ENCODE data around the gene CAMSAP1. TPM values are rescaled to one million over a fixed set of nuclear protein-coding genes. Genes with fewer than 3 reads are reported as not detected.

CAMSAP1 gene
- total RNA-seq, 1 donor from 2014 or later = 25.2 TPM

- intact Hi-C loops (cut with micrococcal nuclease) = no loop called here
Observed at GRCh38 chr9:135817951-135818717, 89.2 kb downstream of the CAMSAP1 start.

- intact Hi-C loops (cut with micrococcal nuclease) = no loop called here
Observed at GRCh38 chr9:135816651-135816970, 90.7 kb downstream of the CAMSAP1 start.

GRCh38 chr9:135815830-135816650, 91.3 kb downstream of the CAMSAP1 start:
- intact Hi-C loops (cut with micrococcal nuclease) = no loop called here

GRCh38 chr9:135815413-135815812, 91.9 kb downstream of the CAMSAP1 start:
- intact Hi-C loops (cut with micrococcal nuclease) = no loop called here

- intact Hi-C loops (cut with micrococcal nuclease) = no loop called here
Observed at GRCh38 chr9:135814421-135815095, 92.8 kb downstream of the CAMSAP1 start.

- intact Hi-C loops (cut with micrococcal nuclease) = no loop called here
Observed at GRCh38 chr9:135813671-135814290, 93.6 kb downstream of the CAMSAP1 start.

GRCh38 chr9:135812961-135813360, 94.4 kb downstream of the CAMSAP1 start:
- intact Hi-C loops (cut with micrococcal nuclease) = no loop called here

GRCh38 chr9:135811801-135812200, 95.5 kb downstream of the CAMSAP1 start:
- intact Hi-C loops (cut with micrococcal nuclease) = no loop called here

- intact Hi-C loops (cut with micrococcal nuclease) = no loop called here
Observed at GRCh38 chr9:135810806-135811575, 96.4 kb downstream of the CAMSAP1 start.

- intact Hi-C loops (cut with micrococcal nuclease) = no loop called here
Observed at GRCh38 chr9:135809166-135809565, 98.2 kb downstream of the CAMSAP1 start.

GRCh38 chr9:135805422-135806022, 101.8 kb downstream of the CAMSAP1 start:
- intact Hi-C loops (cut with micrococcal nuclease) = no loop called here

- intact Hi-C loops (cut with micrococcal nuclease) = no loop called here
Observed at GRCh38 chr9:135804581-135805421, 102.5 kb downstream of the CAMSAP1 start.

- intact Hi-C loops (cut with micrococcal nuclease) = no loop called here
Observed at GRCh38 chr9:135803441-135803840, 103.9 kb downstream of the CAMSAP1 start.

GRCh38 chr9:135802876-135803419, 104.4 kb downstream of the CAMSAP1 start:
- intact Hi-C loops (cut with micrococcal nuclease) = no loop called here

GRCh38 chr9:135801070-135801469, 106.3 kb downstream of the CAMSAP1 start:
- intact Hi-C loops (cut with micrococcal nuclease) = no loop called here

GRCh38 chr9:135799261-135799660, 108.1 kb downstream of the CAMSAP1 start:
- intact Hi-C loops (cut with micrococcal nuclease) = no loop called here

GRCh38 chr9:135798263-135798585, 109.1 kb downstream of the CAMSAP1 start:
- intact Hi-C loops (cut with micrococcal nuclease) = no loop called here

- intact Hi-C loops (cut with micrococcal nuclease) = no loop called here
Observed at GRCh38 chr9:135797507-135798262, 109.7 kb downstream of the CAMSAP1 start.

Data from T-helper 1 cell treated with Interleukin-12 subunit alpha and Interleukin-12 subunit beta and Interleukin-4 antibody, amounts not matched to agents 30 ng/mL and 1 ng/mL, for 36 hours (primary cell).